Neuronal stem cell (in vitro differentiated cells): Measurements from ENCODE around the gene PWWP2B.

Source experiments
- DNase-seq: peaks from one replicate; pipeline ENCODE4 v3.0.0-alpha.2; 2013; ENCODE audit warnings: low spot score
- H2AFZ ChIP-seq: one replicate; pipeline ENCODE4 v1.6.1; 2013; ENCODE audit warnings: mild to moderate bottlenecking, low read length, inconsistent platforms
- H2AK5ac ChIP-seq: 2 replicates; pipeline ENCODE4 v1.6.1; 2013; ENCODE audit warnings: low read depth, mild to moderate bottlenecking, inconsistent platforms, low read length, moderate library complexity, mixed read lengths
- H2BK120ac ChIP-seq: 2 replicates; pipeline ENCODE4 v1.6.1; 2013; ENCODE audit warnings: low read depth, mild to moderate bottlenecking, inconsistent platforms, low read length, moderate library complexity, mixed read lengths
- H2BK12ac ChIP-seq: one replicate; pipeline ENCODE4 v1.6.1; 2013; ENCODE audit warnings: low read length, inconsistent platforms
- H2BK15ac ChIP-seq: 2 replicates; pipeline ENCODE4 v1.6.1; 2013; ENCODE audit warnings: mild to moderate bottlenecking, low read length, inconsistent platforms, mixed read lengths
- H2BK5ac ChIP-seq: one replicate; pipeline ENCODE4 v1.6.1; 2013; ENCODE audit warnings: inconsistent platforms, mild to moderate bottlenecking, low read length, moderate library complexity
- H3K14ac ChIP-seq: one replicate; pipeline ENCODE4 v1.6.1; 2013; ENCODE audit warnings: low read length, inconsistent platforms
- H3K18ac ChIP-seq: 2 replicates; pipeline ENCODE4 v1.6.1; 2013; ENCODE audit warnings: low read length, inconsistent platforms
- H3K23ac ChIP-seq: 2 replicates; pipeline ENCODE4 v1.6.1; 2013; ENCODE audit warnings: low read depth, mild to moderate bottlenecking, mixed read lengths, low read length, inconsistent platforms; ENCODE audit not compliant: poor library complexity
- H3K27ac ChIP-seq: replicated peaks from 3 replicates; pipeline ENCODE4 v1.5.1; 2013; ENCODE audit warnings: low read length, inconsistent platforms
- H3K27me3 ChIP-seq, 3 experiments: 2 replicates each; pipeline ENCODE4 v1.6.1; 2013; ENCODE audit warnings: low read length in 3 of 3, mild to moderate bottlenecking in 2 of 3, inconsistent platforms in 1 of 3, low read depth in 1 of 3, mixed read lengths in 1 of 3, moderate library complexity in 1 of 3; ENCODE audit not compliant: control insufficient read depth in 3 of 3, insufficient read depth in 3 of 3
- H3K36me3 ChIP-seq, 2 donors: replicated peaks in 1 of 2; 2 replicates each; pipeline ENCODE4 v1.6.1; 2013; ENCODE audit warnings: low read length in 2 of 2; ENCODE audit not compliant: control insufficient read depth in 2 of 2, insufficient read depth in 2 of 2
- H3K4ac ChIP-seq: 2 replicates; pipeline ENCODE4 v1.6.1; 2013; ENCODE audit warnings: inconsistent platforms, mild to moderate bottlenecking, low read length, moderate library complexity
- H3K4me1 ChIP-seq, 2 donors: 1 replicate in 1 of 2; 2 replicates in 1 of 2; pipeline ENCODE4 v1.6.1; 2013; ENCODE audit warnings: low read length in 2 of 2, low read depth in 1 of 2; ENCODE audit not compliant: control insufficient read depth in 2 of 2, insufficient read depth in 1 of 2
- H3K4me2 ChIP-seq: one replicate; pipeline ENCODE4 v1.6.1; 2013; ENCODE audit warnings: mild to moderate bottlenecking, low read length, inconsistent platforms; ENCODE audit not compliant: insufficient read depth, poor library complexity, severe bottlenecking
- H3K4me3 ChIP-seq, 2 donors: 2 replicates each; pipeline ENCODE4 v1.5.1; 2013; ENCODE audit warnings: low read length in 2 of 2, mild to moderate bottlenecking in 2 of 2, inconsistent platforms in 1 of 2, moderate library complexity in 1 of 2
- H3K79me1 ChIP-seq: one replicate; pipeline ENCODE4 v1.6.1; 2013; ENCODE audit warnings: low read depth, mild to moderate bottlenecking, inconsistent platforms, low read length, moderate library complexity
- H3K9ac ChIP-seq: one replicate; pipeline ENCODE4 v1.6.1; 2013; ENCODE audit warnings: mild to moderate bottlenecking, low read depth, low read length, inconsistent platforms; ENCODE audit not compliant: poor library complexity
- H3K9me3 ChIP-seq, 2 donors: replicated peaks in 1 of 2; 2 replicates each; pipeline versions ENCODE3 to v1.6.1; 2013; ENCODE audit warnings: low read length in 2 of 2, mild to moderate bottlenecking in 2 of 2, inconsistent platforms in 1 of 2, low read depth in 1 of 2, mixed read lengths in 1 of 2, moderate library complexity in 1 of 2; ENCODE audit not compliant: control insufficient read depth in 2 of 2, insufficient read depth in 1 of 2
- H4K8ac ChIP-seq: one replicate; pipeline ENCODE4 v1.6.1; 2013; ENCODE audit warnings: low read depth, mild to moderate bottlenecking, inconsistent platforms, low read length, moderate library complexity
- H4K91ac ChIP-seq: one replicate; pipeline ENCODE4 v1.6.1; 2013; ENCODE audit warnings: low read length, low read depth, mild to moderate bottlenecking, inconsistent platforms; ENCODE audit not compliant: poor library complexity
- WGBS, 2 donors: extraction: QIAGEN DNeasy Blood & Tissue Kit; methylation state at CpG; one replicate each; pipeline ENCODE4 v1.1.7; 2013; ENCODE audit warnings: missing lambda C conversion rate in 2 of 2, mixed read lengths in 1 of 2; ENCODE audit not compliant: insufficient read length in 2 of 2, insufficient replicate concordance in 1 of 2; ENCODE audit errors: extremely low coverage in 2 of 2; 5-methylcytosine and 5-hydroxymethylcytosine counted together

PWWP2B gene

DNA sequence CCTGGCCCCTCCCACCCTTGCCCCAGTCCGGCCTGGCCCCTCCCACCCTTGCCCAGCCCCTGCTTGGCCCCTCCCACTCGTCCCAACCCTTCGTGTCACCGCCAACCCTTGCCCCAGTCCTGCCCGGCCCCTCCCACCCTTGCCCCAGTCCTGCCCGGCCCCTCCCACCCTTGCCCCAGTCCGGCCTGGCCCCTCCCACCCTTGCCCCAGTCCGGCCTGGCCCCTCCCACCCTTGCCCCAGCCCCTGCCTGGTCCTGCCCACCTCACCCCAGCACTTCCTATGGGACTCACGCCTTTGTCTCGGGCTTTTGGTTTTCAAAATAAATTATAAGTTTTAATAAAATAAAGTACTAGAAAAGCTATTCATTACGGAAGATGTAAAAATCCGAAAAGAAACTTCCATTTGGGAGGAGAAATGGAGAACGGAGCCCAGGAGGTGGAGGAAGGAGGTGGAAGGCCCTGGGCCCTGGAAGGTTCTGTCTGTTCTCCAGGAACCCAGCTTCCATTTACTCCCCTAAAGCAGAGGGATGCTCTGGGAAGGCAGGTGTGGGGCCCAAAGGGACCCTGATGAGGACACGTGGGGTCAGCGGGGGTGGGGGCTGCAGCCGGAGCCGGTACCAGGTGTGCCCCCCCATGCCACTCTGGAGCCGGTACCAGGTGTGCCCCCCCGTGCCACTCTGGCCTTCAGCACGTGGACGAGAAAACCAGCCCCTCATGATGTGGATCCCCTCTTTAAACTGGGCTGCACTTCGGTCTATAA is 52.2 kb downstream of the PWWP2B start:
- peak overlapping the region; percentile 41 for H2BK12ac ChIP-seq
- no peak overlapping the region for H2AFZ ChIP-seq
- H3K9me3 ChIP-seq: no peaks in the 10 kb centered on the region
- no peak overlapping the region for H3K4me3 ChIP-seq
- H3K27me3 ChIP-seq: peaks cover 0 to 3% (median 0%) of the 10 kb centered on the region in 3 experiments
- peaks cover 2% of the 10 kb centered on the region for H3K79me1 ChIP-seq
- H2BK120ac ChIP-seq: no peak overlapping the region
- DNase-seq: no peak
- H3K4ac ChIP-seq: no peak overlapping the region
- no peak overlapping the region for H3K27ac ChIP-seq
- H2BK15ac ChIP-seq: no peak overlapping the region
- H3K23ac ChIP-seq: no peak overlapping the region
- no peak overlapping the region for H3K9ac ChIP-seq
- no peak overlapping the region for H4K91ac ChIP-seq
- no CpG with 5 or more reads among the region's 22 CpGs for WGBS, 2 donors
- no peak overlapping the region for H4K8ac ChIP-seq
- H3K18ac ChIP-seq: peak overlapping the region; percentile 57
- no peaks in the 10 kb centered on the region for H3K36me3 ChIP-seq
- H3K4me2 ChIP-seq: no peak overlapping the region
- peak overlapping the region; percentile 56 for H3K14ac ChIP-seq
- H3K4me1 ChIP-seq: peaks cover 30 to 39% of the 10 kb centered on the region in 2 donors
- H2AK5ac ChIP-seq: peak overlapping the region; percentile 94
- H2BK5ac ChIP-seq: no peak overlapping the region

DNA sequence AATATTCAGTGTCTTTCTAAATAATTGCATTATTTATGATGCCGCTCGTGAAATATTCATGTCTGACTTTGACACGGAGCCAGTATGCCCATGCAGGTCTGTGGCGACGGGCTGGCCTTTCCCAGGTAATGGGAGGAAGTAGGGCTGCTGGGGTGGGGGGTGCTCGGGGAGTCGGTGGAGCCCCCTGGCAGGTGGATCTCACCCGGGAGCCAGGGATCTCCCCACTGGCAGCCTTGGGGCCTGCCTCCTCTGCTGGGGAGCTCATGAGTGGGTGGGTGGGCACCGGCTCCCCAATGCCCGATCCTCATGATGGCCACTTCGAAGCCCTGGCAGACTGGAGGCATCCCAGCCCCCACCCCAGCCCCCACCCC is 52.8 kb downstream of the PWWP2B start:
- peaks cover 0 to 3% (median 0%) of the 10 kb centered on the region in 3 experiments for H3K27me3 ChIP-seq
- peaks cover 2% of the 10 kb centered on the region for H3K79me1 ChIP-seq
- peak overlapping the region; percentile 76 for H3K18ac ChIP-seq
- H2AFZ ChIP-seq: no peak overlapping the region
- no peaks in the 10 kb centered on the region for H3K36me3 ChIP-seq
- no CpG with 5 or more reads among the region's 11 CpGs for WGBS, 2 donors
- H2BK15ac ChIP-seq: no peak overlapping the region
- H2AK5ac ChIP-seq: no peak overlapping the region
- H3K23ac ChIP-seq: no peak overlapping the region
- no peak overlapping the region for H3K14ac ChIP-seq
- H3K9ac ChIP-seq: no peak overlapping the region
- H3K9me3 ChIP-seq: no peaks in the 10 kb centered on the region
- no peak overlapping the region for H3K4ac ChIP-seq
- no peak overlapping the region for H3K4me3 ChIP-seq
- no peak for DNase-seq
- no peak overlapping the region for H2BK120ac ChIP-seq
- no peak overlapping the region for H4K8ac ChIP-seq
- H3K27ac ChIP-seq: no peak overlapping the region
- H3K4me1 ChIP-seq: peaks cover 27 to 35% of the 10 kb centered on the region in 2 donors
- H2BK12ac ChIP-seq: no peak overlapping the region
- H4K91ac ChIP-seq: no peak overlapping the region
- no peak overlapping the region for H3K4me2 ChIP-seq
- H2BK5ac ChIP-seq: no peak overlapping the region

DNA sequence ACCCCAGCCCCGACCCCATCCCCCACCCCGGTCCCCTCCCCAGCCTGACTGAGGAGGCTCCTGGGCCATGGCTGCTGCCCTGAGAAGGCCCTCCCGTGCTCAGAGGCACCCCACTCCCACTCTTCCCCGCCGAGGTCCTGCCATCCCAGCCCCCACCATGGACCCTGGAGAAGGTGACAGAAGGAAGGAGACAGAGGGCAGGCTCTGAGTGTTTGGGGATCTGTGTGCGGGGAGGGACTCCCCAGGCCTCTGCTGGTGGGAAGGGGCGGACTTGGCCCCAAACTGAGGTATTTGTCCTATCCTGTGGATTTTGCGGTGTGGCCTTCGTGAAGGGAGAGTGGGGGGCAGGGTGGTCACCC is 53.4 kb downstream of the PWWP2B start:
- WGBS, 2 donors: no CpG with 5 or more reads among the region's 9 CpGs
- H3K18ac ChIP-seq: no peak overlapping the region
- H3K9ac ChIP-seq: no peak overlapping the region
- H2BK12ac ChIP-seq: peak overlapping the region; percentile 41
- no peak overlapping the region for H2AFZ ChIP-seq
- H3K14ac ChIP-seq: no peak overlapping the region
- peak overlapping the region; percentile 8 for H3K4ac ChIP-seq
- H4K8ac ChIP-seq: no peak overlapping the region
- H2AK5ac ChIP-seq: peak overlapping the region; percentile 79
- H4K91ac ChIP-seq: no peak overlapping the region
- H3K23ac ChIP-seq: no peak overlapping the region
- peaks cover 21 to 28% of the 10 kb centered on the region in 2 donors for H3K4me1 ChIP-seq
- no peak overlapping the region for H2BK5ac ChIP-seq
- peaks cover 0 to 8% (median 0%) of the 10 kb centered on the region in 3 experiments for H3K27me3 ChIP-seq
- H3K36me3 ChIP-seq: no peaks in the 10 kb centered on the region
- H3K4me3 ChIP-seq: no peak overlapping the region
- no peak overlapping the region for H3K4me2 ChIP-seq
- H3K79me1 ChIP-seq: peaks cover 2% of the 10 kb centered on the region
- H3K27ac ChIP-seq: no peak overlapping the region
- no peak overlapping the region for H2BK15ac ChIP-seq
- H3K9me3 ChIP-seq: no peaks in the 10 kb centered on the region
- no peak overlapping the region for H2BK120ac ChIP-seq
- DNase-seq: no peak

DNA sequence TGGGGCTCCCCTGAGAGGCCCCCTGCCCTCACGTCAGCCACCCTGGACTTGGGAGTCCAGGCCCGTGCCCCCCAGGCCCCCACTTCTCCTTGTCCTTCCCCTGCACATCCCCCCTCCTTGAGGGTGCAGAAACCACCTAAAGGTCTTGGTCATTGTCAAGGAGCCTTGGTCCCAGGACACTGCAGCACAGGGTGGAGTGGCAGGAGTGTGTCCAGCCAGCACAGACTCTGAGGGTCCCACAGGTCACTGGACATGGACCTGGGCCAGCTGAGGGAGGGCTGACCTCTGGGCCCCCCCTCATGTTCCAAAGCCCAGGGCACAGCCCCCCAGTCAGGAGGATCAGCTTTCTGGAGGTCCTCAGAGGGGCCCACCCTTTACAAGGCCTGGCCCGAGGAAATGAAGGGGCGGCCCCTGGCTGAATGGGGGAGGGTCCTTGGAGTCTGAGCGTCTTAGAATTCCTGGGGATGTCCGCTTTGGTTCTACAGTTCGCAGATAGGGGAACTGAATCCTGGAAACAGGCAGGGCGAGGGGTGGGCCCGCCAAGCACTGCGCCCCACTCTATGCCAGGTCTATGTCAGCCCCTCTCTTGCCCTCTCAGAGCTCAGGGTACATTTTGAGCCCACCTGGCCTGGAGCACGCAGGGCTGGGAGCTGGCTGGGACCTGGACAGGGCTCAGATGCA is 54.0 kb downstream of the PWWP2B start:
- H3K18ac ChIP-seq: no peak overlapping the region
- peak overlapping the region; percentile 79 for H2AK5ac ChIP-seq
- H2BK12ac ChIP-seq: peak overlapping the region; percentile 41
- H3K4me1 ChIP-seq: peaks cover 20 to 25% of the 10 kb centered on the region in 2 donors
- H3K4me3 ChIP-seq: no peak overlapping the region
- H4K8ac ChIP-seq: no peak overlapping the region
- no peak for DNase-seq
- H2AFZ ChIP-seq: no peak overlapping the region
- H2BK5ac ChIP-seq: no peak overlapping the region
- no peak overlapping the region for H4K91ac ChIP-seq
- no peaks in the 10 kb centered on the region for H3K36me3 ChIP-seq
- peaks cover 2% of the 10 kb centered on the region for H3K79me1 ChIP-seq
- no peak overlapping the region for H3K14ac ChIP-seq
- H2BK120ac ChIP-seq: no peak overlapping the region
- no peaks in the 10 kb centered on the region for H3K9me3 ChIP-seq
- H3K23ac ChIP-seq: no peak overlapping the region
- H3K4me2 ChIP-seq: no peak overlapping the region
- peak overlapping the region; percentile 8 for H3K4ac ChIP-seq
- H3K9ac ChIP-seq: peak overlapping the region; percentile 2
- no CpG with 5 or more reads among the region's 11 CpGs for WGBS, 2 donors
- no peak overlapping the region for H2BK15ac ChIP-seq
- H3K27me3 ChIP-seq: peaks cover 0 to 12% (median 0%) of the 10 kb centered on the region in 3 experiments
- no peak overlapping the region for H3K27ac ChIP-seq
